ENCODE data around the gene TCF15.

- TF ChIP-seq POLR2A (IDR thresholded peaks at IDR 0.05) (no peak), CTCF (IDR thresholded peaks at IDR 0.05) (no peak)
Observed at GRCh38 chr20:638579-638978, 28.5 kb upstream of the TCF15 start.
